ENCODE measurements around the gene NFIA.
"Not testable (repeated sequence)": the region's sequence is repeated elsewhere in the genome, so short reads cannot be mapped to it uniquely, and the experiment has no call there.

NFIA gene

DNA sequence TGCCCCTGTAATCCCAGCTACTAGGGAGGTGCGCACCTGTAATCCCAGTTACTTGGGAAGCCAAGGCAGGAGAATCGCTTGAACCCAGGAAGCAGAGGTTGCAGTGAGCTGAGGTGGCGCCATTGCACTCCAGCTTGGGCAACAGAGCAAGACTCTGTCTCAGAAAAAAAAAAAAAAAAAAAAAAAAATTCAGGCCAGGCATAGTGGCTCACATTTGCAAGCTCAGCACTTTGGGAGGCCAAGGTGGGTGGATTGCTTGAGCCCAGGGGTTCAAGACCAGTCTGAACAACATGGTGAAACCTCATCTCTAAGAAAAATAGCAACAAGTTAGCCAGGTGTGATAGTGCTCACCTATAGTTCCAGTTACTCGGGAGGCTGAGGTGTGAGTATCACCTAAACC is 20.8 kb upstream of the NFIA start:
- not testable (repeated sequence) for DNase-seq

DNA sequence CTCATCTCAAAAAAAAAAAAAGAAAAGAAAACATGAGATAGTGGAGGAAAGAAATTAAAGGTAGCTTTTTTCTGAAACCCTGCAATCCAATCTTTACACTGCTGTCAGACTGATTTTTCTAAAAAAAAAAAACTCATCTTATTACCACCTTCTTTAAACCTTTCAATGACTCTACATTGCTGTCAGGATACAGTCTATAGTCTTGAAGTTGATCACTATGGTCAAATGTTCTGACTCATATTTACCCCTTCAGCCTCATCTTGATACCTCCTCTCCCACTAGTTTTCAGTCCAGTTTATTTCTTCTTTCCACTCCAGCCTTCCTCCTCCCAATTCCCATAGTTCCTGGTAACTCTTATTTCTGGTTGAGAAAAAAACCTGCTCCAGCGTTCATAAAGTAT is 17.7 kb upstream of the NFIA start:
- no peak for DNase-seq

DNA sequence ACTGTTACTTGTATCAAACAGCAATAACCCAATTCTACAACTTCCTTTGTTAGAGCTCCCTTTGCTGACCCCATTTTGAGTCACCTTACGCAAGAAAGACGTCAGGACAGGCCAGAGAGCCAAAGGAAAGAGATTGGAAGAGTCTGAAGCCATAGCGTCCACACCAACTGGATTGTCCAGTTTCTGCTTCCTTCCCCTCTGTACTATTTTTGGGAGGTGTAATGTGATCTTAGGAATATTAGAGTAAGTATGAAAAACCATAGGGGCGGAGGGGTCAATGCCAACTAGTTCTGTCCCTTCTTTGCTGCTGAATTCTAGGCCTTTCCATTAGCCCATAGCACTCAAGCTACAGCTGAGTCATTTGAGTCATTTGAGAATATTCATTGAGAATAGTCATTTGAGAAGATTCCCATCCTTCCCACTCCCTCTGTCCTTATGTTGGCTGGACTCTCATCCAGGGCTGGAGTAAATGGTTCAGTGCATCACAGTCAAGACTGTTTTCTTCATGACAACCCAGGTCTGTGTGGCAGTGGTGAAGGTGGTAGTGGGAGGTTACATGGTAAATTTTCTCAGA is 14.8 kb upstream of the NFIA start:
- DNase-seq, result no peak

DNA sequence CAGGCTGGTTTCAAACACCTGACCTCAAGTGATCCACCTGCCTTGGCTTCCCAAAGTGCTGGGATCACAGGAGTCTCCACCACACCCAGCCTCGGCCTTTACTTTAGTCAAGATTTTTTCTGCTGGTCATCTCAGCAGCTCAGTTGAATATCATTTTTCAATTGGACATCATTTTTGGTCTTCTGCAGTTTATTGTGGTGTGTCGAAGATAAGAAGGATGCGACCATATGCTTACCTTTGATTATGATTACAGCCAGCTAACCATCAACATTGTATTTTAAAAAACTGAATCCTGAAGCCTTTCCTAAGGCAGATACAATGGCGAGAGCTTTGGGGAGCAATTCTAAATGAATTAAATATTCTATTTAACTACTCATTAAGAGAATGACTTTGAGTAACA is 12.3 kb upstream of the NFIA start:
- DNase-seq, result no peak

DNA sequence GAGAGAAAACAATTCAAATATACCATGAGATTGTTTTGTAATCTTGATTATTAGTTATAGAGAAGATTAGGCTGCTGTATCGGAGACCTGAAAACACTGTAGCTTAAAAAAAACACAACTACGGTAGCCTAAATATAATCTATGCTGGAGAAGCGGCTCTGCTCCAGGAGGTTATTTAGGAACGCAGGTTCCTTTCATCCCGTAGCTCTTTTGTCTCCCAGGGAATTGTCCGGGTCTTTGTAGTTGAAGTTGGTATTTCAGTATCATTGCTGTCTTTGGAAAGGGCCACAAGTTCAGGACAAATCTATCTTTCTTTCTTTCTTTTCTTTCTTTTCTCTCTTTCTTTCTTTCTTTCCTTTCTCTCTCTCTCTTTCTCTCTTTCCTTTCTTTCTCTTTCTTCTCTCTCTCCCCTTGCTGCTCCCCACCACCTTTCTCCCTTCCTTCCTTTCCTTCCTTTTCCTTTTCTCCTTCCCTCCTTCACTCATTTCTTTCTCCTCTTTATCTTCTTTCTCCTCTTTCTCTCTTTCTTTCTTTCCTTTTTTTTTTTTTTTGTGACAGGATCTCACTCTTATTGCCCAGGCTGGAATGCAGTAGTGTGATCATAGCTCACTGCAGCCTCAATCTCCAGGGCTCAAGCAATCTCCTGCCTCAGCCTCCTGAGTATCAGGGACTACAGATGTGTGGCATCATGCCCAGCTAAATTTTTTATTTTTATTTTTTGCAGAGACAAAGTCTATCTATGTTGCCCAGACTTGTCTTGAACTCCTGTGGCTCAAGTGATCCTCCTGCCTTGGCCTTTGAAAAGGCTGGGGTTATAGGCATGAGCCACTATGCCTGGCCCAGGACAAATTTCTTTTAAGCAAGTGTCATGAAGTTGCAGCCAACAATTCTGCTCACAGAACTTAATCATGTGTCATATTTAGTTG is 10.9 kb upstream of the NFIA start:
- DNase-seq, result no peak

DNA sequence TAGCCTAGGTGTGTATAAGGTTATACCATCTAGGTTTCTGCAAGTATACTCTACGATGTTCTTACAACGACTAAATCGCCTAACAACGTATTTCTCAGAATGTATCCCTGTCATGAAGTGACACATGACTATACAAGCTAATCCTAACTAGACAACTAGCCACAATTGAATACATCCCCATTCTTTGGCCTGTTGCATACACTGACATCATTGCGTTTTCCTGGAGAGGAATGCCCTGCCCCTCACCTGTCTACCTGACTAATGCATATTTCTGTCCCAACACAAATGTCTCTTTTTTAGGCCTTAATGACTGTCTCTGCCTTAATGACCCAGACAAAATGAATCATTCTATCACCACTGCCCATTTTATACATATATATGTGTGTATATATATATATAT is 8.5 kb upstream of the NFIA start:
- no peak for DNase-seq

DNA sequence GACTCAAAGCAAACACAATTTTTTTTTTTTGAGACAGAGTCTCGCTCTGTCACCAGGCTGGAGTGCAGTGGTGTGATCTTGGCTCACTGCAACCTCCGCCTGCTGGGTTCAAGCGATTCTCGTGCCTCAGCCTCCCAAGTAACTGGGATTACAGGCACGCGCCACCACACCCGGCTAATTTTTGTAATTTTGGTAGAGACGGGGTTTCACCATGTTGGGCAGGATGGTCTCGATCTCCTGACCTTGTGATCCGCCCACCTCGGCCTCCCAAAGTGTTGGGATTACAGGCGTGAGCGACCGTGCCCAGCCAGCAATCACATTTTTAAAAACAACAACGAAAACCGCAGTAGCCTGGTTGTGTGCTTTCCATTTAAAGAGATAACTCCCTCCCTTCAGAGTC is 6.5 kb upstream of the NFIA start:
- not testable (repeated sequence) for DNase-seq

DNA sequence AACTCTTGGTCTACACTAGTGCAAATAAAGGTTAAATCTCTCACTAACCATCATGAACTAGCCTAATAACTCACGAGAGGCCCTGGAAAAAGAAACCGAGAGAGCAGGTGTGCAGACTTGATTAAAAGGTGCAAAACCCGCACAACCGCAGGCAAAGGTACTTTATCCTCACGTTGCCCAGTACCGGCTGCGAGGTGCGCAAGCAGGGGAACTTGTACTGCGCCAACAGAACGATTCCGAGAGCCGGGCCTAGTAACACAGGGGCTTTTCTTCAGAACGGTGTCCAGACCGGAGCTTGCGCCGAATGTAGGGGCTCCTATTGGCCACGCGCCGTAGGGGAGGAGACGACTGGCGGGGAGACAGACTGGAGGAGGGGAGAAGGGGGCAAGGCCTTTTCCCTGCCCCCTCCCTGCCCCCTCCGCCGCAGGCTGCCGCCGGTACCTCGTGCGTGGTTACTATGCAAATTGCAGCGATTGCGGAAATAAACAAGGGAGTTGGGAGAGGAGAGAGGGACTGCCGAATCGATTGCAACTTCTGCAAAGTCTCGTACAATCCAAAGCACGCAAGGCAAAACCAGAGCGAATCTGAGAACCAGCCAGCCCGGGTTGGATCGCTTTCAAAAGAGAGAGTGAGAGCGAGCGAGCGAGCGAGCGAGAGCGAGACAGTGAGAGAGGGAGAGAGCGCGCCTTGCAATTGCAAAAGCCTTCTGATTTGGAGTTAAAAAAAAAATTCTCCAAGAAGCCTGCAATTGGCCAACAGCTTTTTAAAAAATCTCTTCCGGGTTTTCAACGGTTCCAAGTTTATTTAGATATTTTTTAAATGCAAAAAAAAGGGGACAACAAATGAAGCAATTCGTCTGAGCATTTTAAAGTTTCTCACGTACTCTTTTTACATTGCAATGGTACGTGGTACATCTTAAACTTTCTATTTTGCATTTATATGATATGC is 5.4 kb upstream of the NFIA start:
- peak; percentile 71 for DNase-seq

DNA sequence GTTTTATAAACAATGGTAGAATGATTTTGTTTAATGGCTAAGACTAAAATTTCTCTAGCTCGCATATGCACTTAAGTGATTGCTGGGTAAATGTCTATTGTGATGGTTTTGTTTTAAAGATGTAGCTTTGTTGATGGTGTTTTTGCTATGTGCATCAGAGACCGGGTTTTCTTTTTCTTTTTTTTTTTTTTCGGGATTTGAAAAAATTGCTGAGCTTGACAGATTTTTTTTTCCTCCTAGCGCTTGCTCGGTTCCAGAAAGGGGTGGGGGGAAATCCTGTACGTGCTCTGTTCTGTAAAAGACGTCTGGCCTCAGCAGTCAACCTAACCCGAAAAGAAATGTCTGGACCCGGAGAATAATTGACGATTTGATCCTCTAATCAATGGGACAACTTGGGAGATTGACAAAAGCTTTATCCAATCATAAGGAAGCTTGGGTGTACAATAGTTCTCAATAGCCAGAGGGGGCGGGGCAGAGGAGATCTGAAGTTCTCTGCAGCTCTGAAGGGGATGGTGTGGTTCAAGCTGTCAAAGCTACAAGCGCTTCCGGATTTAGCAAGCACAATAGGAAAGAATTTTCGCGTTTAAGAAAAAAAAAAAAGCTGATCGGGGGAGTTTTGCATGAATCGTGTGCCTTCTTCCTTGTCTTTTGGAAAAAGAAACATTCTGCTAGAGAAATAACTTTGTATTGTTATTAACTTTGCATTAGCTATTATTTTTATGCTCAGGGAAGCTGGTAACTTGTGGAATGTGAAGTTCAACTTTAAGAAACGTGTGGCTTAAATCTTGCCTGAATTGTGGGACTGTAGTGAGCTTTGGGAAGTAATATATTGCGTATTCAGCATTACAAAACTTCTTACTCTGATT is 4.5 kb upstream of the NFIA start:
- DNase-seq, result peak; percentile 90

DNA sequence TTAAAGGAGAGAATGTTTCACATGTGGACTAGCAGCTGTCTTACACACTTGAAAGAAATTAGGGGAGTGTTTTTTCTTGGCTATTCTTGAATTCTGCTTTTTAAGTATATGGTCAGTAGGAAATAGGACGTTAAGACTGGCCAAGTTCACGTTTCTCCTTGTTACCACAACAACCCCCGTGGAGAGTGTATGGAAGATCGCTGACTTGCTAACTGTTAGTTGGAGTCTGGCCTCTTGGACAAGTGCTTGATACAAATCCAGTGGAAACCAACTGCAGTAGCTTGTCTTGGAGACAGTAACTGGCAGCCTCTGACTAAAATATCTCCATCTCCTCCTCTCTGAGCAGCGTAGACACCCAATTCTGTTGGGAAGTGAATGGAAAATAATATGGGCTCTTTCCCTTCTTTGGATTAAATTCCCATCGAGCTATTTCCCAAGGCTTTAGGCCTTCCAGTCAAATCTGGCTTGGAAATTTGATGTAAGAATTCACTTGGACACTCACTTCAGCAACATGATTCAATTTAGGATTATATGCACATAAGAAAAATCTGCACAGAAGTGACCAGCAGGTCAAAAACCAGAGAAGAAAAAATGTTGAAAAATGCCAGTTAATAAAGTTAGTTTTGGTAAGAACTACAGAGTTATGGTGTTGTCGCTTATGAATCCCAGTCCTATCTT is 3.6 kb upstream of the NFIA start:
- no peak for DNase-seq

DNA sequence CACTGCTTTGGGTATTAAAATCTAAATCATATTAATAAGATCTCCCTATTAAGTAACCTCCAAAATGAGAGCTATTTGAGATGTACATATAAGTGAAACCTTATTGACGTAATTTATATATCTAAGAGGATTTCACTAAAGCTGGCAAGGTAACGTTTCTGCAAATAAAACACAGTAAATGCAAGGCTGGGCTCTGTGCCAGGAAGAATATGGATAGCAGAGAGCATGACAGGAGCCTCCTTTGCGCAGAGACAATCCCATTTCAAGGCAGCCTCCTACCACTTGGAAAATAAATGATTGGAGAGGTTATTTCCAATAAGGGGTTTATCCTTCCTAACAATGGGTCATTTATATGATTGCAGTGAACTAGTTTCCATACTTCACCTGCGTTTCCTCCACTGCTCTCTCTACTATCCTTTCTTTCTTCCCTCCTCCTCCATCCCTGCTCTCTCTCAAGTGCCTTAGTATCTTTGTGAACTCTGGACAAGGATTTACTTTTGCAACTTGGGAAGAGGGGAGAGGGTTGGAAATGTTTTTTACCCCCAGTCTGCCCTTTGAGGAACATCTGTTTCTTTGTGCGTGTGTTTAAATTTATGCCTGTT is 3.0 kb upstream of the NFIA start:
- DNase-seq, result no peak

DNA sequence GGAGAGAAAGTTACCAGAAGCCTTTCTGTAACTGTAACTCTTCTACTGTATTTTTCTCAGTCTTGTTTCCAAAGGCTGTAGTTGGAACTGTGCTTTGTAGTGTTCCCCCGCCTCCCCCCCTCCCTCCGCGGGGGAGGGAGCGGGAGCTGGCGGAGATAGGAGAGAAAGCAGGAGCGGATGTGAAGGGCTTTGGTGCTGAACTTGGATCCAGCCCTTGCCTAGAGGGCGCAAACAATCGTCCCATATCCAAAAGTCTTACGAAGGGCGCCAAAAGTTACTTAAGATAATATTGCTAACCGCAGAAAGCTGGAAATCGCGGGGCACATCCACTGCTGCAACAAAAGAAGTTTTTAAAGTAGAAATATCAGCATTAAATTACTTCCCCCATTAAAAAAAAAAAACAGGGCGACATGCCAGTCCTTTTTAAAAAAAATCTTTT is 2.4 kb upstream of the NFIA start:
- DNase-seq, result peak; percentile 11

DNA sequence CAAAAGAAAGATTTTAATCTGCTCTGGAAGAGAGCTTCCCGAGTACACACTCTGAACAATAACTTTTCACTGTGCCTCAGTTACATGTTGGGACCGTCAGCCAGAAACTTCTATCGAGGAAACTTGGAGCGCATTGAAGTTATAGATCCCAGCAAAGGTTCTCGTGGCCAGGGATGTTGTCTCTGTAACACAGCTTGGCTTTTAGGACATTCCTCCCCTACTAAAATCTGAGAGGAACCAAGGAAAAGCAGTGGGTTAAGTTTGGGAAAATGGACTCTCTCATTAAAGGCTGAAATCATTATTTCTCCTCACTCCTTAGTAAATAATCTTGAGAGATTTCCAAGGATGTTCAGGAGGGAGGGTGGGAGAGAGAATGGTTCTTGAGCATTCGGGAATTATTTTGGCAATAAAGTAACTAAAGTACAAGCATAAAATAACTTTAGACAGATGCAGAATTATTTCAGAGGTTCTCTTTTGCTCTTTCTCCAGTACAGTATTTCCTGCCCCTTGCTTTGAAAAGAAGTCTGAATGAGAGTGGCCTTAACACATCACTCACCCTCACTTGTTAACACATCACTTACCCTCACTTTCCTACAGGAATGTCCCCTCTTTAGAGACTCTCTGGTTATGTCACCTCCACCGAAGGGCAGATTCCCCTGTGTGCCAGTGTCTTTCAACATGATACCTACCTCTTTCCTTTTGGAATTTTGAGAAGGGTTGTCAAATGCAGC is 1.8 kb upstream of the NFIA start:
- no peak for DNase-seq

DNA sequence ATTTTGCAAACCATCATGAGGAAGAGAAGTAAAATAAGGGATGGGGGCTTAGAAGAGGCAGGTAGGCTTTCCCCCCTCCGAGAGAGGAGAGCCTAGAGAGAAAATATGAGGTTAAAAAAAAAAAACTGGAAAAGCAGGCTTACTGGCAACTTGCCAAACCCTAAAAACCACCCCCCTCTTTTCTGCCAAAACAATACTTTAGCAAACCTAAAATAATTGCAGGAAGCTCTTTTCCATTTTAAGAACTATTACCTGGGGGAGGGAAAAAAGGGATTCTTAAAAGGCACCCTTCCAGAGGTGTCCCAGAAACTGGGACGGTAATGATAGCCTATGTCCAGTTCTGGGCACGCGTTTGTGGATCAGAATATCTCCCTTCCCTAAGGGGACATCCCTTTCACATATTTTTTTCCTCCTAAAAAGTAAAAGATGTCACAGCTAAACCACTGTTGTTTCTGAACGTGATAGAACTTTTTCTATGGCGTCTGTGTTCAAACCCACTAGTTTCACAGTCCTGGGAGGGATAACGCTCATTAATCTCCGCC is 1.1 kb upstream of the NFIA start:
- no peak for DNase-seq

DNA sequence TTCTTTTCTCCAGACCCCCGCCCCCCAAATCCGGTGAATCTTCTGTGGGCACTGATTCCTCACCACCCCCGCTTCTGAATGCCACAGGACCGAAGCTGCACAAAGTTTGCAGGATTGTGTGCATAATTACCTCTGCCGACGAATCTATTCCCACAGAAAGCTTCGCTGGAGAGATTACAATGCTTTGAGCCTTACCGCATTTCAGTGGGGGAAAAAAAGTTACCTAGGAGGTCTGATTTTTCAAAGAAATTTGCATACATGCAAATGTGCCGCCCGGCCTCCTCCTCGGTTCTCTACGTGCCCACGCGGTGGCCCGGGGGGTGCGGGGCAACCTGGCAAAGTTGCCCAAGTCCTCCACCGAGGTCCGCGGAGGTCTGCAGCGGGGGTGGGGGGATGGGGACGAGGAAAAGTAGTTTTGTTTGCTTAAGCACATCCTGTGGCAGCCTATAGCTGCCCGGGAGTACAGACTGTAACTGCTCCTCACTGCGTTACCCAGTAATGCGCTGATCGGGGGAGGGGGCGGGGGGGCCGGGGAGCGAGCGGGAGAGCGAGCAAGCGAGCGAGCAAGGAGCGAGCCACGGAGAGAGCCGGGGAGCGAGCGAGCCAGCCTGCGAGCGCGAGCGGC is 563 bp upstream of the NFIA start:
- peak; percentile 68 for DNase-seq

DNA sequence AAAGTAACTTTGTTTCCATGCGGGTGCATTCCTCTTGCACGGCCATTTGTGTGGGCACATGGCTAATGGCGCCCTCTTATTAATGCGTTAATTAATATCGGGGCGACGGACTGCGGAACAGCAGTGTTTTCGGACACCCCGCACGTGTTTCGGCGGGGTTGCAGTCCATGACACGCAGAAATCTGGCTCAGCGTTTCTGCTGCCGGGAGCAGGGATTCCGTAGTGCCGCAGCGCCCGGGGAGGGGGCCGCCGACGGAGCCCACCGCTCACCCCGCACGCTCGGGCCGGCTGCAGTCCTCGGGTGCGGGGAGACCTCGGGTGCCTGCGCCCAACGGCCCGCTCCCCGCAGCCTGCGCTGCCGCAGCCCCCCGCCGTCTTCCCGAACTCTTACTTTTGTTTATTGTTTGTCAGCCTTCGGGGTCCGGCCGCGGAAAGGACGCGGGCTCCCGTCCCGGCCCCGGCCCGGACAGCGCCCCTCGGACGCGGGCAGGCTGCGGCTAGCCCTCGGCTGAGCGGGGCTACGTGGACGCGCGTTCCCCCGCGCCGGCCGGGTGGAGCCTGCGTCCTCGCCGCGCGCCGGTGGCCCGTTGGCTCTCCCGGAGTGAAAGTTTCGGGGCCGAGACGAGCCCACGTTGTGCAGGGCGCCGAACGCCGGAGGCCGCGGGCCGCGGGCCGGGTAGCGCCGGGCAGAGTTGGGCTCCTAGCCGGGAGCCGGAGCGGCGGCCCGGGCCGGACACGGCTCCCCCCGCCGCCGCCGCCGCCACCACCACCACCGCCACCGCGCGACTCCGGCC is 849 bp downstream of the NFIA start:
- DNase-seq, result peak; percentile 6

DNA sequence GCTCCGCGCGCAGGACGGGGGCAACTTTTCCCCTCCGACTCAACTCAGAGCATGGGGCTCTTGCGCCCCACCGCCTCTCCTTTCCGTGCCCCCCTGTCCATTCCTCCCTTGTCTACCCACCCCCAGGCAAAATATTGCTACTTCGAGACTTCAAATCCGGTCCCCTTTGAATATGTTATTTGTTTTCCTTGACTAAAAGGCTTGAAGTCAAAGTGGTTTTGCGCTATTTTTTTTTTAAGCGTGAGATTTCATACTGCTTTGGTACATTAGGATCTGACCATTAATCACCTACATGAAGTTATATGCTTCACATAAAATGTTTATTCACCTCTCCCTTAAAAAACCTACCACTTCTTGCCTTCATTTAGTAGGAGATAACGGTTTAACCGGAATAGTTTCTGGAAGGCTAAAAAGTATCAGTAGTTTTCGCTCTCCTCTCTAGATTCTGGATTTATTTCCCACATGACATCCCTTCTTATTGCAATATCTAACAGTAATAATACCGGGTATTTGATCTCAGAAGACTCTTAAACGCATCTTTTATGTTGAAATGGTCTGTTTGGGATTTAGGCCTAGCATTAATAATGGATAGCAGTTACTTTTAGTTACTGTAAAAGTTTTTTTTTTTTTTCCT is 1.6 kb downstream of the NFIA start:
- no peak for DNase-seq

DNA sequence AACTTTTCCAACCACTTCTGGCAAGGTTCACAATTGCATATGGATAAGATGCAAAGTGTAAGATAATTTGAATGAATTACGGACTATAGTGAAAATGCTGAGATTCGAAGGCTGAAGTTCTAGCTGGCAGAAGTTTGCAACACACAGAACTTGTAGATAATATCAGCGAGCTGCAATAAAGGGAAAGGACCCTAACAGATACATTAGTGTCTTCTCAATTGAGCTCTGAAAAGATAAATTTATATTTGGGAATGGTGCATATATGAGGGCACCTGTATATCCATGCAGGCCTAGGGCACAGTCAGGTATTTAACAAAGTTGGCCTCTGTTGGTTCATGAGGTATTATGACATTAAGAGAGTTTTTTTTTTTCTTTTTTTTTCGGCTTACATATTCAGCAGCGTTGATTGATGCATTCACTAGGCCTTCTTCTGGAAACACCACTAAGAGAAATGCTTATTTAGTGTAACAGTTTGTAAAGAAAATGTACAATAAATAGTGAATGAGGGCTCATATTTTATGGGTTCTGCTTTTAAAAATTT is 2.2 kb downstream of the NFIA start:
- DNase-seq, result no peak

All from stimulated activated CD4-positive, alpha-beta T cell treated with anti-CD3 and anti-CD28 coated beads, Interleukin-4, amount 100 ng/mL, for 24 hours (primary cell).